ENCODE data around the gene PPP4R3A. TPM values are rescaled to one million over a fixed set of nuclear protein-coding genes. Genes with fewer than 3 reads are reported as not detected.
"Not testable (repeated sequence)": the region's sequence is repeated elsewhere in the genome, so short reads cannot be mapped to it uniquely, and the experiment has no call there.

PPP4R3A gene
- total RNA-seq, 1 donor from 2014 or later: 45.5 TPM

DNA sequence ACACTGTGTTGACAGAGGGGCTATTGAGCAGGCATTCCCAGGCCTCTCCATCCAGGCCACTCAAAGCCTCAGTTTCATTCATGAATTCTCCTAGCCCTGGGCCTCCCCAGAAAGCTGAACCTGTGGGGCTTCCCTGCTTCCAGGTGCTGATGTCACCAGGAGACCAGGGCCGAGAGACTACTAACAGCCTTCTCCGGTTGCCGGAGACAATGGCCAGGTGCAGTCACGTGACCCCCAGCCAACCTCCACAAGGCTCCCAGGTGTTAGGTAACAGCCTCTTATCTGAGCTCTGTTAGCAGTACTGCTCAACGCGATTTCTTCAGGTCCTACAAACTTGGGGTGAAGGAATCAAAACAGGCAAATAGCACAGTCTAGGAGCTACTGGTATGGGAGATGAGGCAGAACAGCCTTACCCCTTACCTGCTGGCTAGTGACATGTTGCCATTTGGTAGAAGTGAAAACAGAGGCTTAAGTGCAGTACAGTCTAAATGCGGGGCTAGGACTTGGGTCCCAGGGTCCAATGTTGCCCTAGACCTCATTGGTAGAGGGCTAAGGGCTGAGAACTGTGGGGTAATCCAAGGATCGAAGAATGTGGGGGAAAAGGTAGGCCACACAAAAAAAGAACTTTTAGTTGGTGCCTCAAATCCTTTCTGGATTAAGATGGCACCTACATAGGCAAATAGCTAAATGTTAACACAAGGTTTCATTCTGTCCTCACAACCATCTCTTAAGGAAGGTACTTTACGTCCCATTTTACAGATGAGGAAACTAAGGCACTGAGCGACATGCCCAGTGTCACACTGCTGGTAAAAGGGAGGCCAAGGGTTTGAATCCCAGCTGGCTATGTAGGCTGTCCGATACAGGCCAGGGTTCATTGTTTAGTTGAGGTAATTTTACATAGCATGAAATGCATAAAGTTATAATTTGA, 96.3 kb downstream of the PPP4R3A start:
- intact Hi-C loops (cut with DNase I): no loop called here
- no peak for DNase-seq (ENCODE audit: low spot score)

DNA sequence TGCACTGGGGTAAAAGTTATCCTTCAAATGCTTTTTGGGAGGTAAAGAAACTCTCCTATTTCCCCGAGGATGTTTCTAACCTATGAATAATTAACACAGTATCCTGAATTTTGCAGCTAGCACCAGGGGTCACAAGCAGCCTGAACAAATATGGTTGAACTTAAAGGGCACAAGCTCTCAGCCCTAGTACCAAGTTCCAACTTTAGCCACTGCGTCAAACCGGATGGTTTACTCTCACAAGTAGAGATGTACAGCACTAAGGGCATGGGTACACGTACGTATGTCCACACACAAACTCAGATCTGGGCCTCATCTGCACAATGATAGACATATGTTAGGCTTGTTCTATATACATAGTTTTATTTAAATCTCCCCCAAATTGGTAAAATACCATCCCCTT, 97.2 kb downstream of the PPP4R3A start:
- intact Hi-C loops (cut with DNase I): no loop called here
- DNase-seq (ENCODE audit: low spot score): no peak

DNA sequence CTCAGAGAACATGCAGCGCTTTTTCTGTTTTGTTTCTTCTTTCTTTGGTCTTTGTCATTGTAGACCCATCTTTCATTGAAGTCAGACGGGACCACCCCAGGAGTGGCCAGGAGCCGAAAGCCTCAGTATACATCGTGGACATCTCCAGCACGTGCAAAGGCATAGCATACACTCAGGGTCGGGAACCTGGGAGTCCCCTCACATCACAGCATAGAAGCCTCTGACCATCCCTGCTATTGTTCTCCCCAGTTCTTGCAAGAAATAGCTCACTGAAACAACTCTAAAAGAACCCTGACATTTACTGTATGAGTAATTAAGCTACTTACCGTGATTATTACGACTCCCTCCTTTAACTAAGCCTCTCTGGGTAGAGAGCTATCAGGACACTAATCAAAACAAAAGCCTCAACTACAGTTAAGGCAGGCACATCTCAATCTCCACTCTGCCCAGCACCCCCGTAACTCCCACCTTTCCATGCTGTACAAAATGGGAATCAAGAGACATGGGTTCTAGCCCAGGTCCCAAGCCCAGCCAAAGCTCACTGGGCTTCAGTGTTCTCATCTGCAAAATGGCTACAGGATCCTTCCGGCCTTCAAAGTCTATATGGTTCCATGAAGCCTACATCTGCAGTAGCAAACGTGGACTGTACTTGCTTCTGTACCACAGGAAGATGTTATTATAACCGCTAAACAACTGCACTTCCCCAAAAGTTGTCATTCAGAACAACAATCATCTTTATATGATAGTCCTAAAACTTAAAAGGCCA, 99.2 kb downstream of the PPP4R3A start:
- intact Hi-C loops (cut with DNase I): no loop called here
- DNase-seq (ENCODE audit: low spot score): no peak

DNA sequence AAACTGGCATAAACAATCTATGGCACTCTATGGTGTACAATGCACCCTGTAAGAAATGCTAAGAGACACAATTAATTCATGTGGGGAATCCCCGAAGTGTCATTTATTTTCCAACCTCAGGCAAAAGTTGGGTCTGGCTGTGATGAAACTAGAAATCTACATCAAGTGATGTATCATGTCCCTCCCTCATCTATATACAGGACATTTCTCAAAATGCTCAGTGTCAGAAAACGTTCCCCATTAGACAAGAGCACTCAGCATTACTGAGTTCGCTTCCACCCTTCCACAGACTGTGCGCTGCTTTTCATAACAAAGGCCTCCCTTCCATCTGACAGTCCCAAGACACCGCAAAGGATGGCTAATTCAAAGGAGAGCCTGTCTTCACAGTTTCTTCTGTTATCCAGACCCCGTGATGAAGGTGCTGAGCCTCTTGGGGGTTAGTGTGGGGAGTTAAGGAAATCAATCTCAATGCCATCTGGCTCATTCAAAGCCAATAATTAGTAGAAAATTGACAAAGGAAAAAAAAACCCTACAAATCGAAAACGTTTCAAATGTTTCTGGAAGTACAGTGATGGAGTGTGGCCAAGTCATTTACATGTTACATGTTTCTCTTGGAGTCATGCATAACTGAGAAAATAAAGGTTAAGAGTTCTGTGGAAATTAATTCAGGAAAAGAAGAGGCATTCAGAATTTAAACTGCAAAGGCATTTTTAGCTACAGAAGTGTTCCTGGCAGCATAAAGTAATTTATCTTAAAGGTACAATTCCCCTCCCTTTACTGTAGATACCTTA, 100.0 kb downstream of the PPP4R3A start:
- DNase-seq (ENCODE audit: low spot score): no peak
- intact Hi-C loops (cut with DNase I): no loop called here

DNA sequence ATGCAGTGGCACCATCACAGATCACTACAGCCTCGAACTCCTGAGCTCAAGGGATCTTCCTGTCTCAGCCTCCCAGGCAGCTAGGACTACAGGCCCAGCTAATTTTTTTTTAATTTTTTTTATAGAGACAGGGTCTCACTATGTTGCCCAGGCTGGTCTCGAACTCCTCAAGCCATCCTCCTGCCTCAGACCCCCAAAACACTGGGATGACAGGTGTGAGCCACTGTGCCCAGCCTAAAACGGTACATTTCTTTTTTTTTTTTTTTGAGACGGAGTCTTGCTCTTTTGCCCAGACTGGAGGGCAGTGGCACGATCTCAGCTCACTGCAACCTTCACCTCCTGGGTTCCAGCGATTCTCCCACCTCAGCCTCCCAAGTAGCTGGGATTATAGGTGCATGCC, 100.9 kb downstream of the PPP4R3A start:
- DNase-seq (ENCODE audit: low spot score); intact Hi-C loops (cut with DNase I): not testable (repeated sequence)

Other genes starting within 250 kb of the PPP4R3A start
- 2.6 TPM for gene CCDC88C, start 92.5 kb downstream of the PPP4R3A start, total RNA-seq
- 0.97 TPM for gene CATSPERB, start 221.8 kb upstream of the PPP4R3A start, total RNA-seq